SK-N-SH treated with all-trans-retinoic acid at 6 μM for 48 hours (cell line): Measurements from ENCODE around the gene CFAP74.

Experiments
- ATAC-seq: fragments of 200-7000 bp; cut with Tn5 transposase; 3 replicates; pipeline ENCODE4 v1.9.1; 2020; ENCODE audit warnings: mild to moderate bottlenecking, moderate library complexity
- BACH2 ChIP-seq: fragments of 250-450 bp; sonication (Bioruptor Pico); IDR thresholded peaks from 2 replicates; pipeline ENCODE4 v1.9.0; 2021; ENCODE audit warnings: mild to moderate bottlenecking, borderline replicate concordance
- CREB5 ChIP-seq: fragments of 250-450 bp; sonication (Bioruptor Pico); IDR thresholded peaks from 2 replicates; pipeline ENCODE4 v1.5.1; 2020; ENCODE audit warnings: low read depth, mild to moderate bottlenecking, moderate library complexity
- CSDC2 ChIP-seq: fragments of 250-450 bp; sonication (Bioruptor Pico); IDR thresholded peaks from 2 replicates; pipeline ENCODE4 v1.5.0; 2020; ENCODE audit warnings: mild to moderate bottlenecking, moderate library complexity
- CSRNP3 ChIP-seq: fragments of 250-450 bp; sonication (Bioruptor Pico); IDR thresholded peaks from 2 replicates; pipeline ENCODE4 v1.5.1; 2021; ENCODE audit warnings: mild to moderate bottlenecking, moderate library complexity
- ESRRG ChIP-seq: fragments of 250-450 bp; sonication (Bioruptor Pico); IDR thresholded peaks from 2 replicates; pipeline ENCODE4 v1.6.1; 2021; ENCODE audit warnings: mild to moderate bottlenecking
- GLIS3 ChIP-seq: fragments of 250-450 bp; sonication (Bioruptor Pico); IDR thresholded peaks from 2 replicates; pipeline ENCODE4 v1.5.0; 2020; ENCODE audit warnings: mild to moderate bottlenecking, moderate library complexity
- ISL1 ChIP-seq: fragments of 250-450 bp; sonication (Bioruptor Pico); IDR thresholded peaks from 2 replicates; pipeline ENCODE4 v2.1.2; 2022; ENCODE audit warnings: mild to moderate bottlenecking, moderate library complexity
- OSR1 ChIP-seq: fragments of 250-450 bp; sonication (Bioruptor Pico); IDR thresholded peaks from 2 replicates; pipeline ENCODE4 v1.8.0; 2022; ENCODE audit warnings: moderate library complexity, mild to moderate bottlenecking, inconsistent platforms
- PATZ1 ChIP-seq: fragments of 250-450 bp; sonication (Bioruptor Pico); IDR thresholded peaks from 2 replicates; pipeline ENCODE4 v1.8.0; 2020; ENCODE audit warnings: mild to moderate bottlenecking, moderate library complexity, borderline replicate concordance
- POU6F1 ChIP-seq: fragments of 250-450 bp; sonication (Bioruptor Pico); IDR thresholded peaks from 2 replicates; pipeline ENCODE4 v1.8.0; 2021; ENCODE audit warnings: low read depth, mild to moderate bottlenecking, moderate library complexity, borderline replicate concordance
- PPARA ChIP-seq: fragments of 250-450 bp; sonication (Bioruptor Pico); IDR thresholded peaks from 2 replicates; pipeline ENCODE4 v1.5.0; 2020; ENCODE audit warnings: mild to moderate bottlenecking, borderline replicate concordance
- RARB ChIP-seq: fragments of 250-450 bp; sonication (Bioruptor Pico); IDR thresholded peaks from 2 replicates; pipeline ENCODE4 v1.8.0; 2021; ENCODE audit warnings: mild to moderate bottlenecking, moderate library complexity
- SNAI2 ChIP-seq: fragments of 250-450 bp; sonication (Bioruptor Pico); IDR thresholded peaks from 2 replicates; pipeline ENCODE4 v1.5.0; 2020; ENCODE audit warnings: mild to moderate bottlenecking, moderate library complexity
- TCF4 ChIP-seq: fragments of 250-450 bp; sonication (Bioruptor Pico); IDR thresholded peaks from 2 replicates; pipeline ENCODE4 v1.8.0; 2021; ENCODE audit warnings: mild to moderate bottlenecking, moderate library complexity, borderline replicate concordance
- TOX ChIP-seq: fragments of 250-450 bp; sonication (Bioruptor Pico); IDR thresholded peaks from 2 replicates; pipeline ENCODE4 v1.8.0; 2021; ENCODE audit warnings: mild to moderate bottlenecking, moderate library complexity, borderline replicate concordance
- TSHZ2 ChIP-seq: fragments of 250-450 bp; sonication (Bioruptor Pico); IDR thresholded peaks from 2 replicates; pipeline ENCODE4 v1.5.0; 2020; ENCODE audit warnings: mild to moderate bottlenecking, moderate library complexity
- ZFP30 ChIP-seq: fragments of 450-650 bp; formaldehyde crosslinking; IDR thresholded peaks from 2 replicates; pipeline ENCODE4 v1.5.0; 2022; ENCODE audit warnings: mild to moderate bottlenecking, moderate library complexity
- ZNF565 ChIP-seq: fragments of 450-650 bp; formaldehyde crosslinking; conservative IDR thresholded peaks from 2 replicates; pipeline ENCODE4 v1.5.0; 2020; ENCODE audit warnings: low read depth, mild to moderate bottlenecking, moderate library complexity
- ZNF70 ChIP-seq: fragments of 450-650 bp; formaldehyde crosslinking; IDR thresholded peaks from 2 replicates; pipeline ENCODE4 v1.5.0; 2020; ENCODE audit warnings: mild to moderate bottlenecking, moderate library complexity
- ZNF8 ChIP-seq: fragments of 450-650 bp; formaldehyde crosslinking; IDR thresholded peaks from 2 replicates; pipeline ENCODE4 v1.5.0; 2020; ENCODE audit warnings: mild to moderate bottlenecking, moderate library complexity

The CFAP74 gene

GRCh38 chr1:2041887-2042286, 38.3 kb upstream of the CFAP74 start:
- no peak for TF ChIP-seq OSR1 (CRISPR knock-in tag)
- no peak for TF ChIP-seq RARB (CRISPR knock-in tag)
- no peak for TF ChIP-seq PATZ1
- no peak for TF ChIP-seq ZFP30 (CRISPR knock-in tag)
- TF ChIP-seq ESRRG: no peak
- no peak for ATAC-seq

- no peak for ATAC-seq
- TF ChIP-seq CSRNP3 (CRISPR knock-in tag) (no peak), CREB5 (CRISPR knock-in tag) (no peak)
These were observed 37.7 kb upstream of the CFAP74 start for GRCh38 chr1:2041305-2041704.

GRCh38 chr1:2039251-2039650, 35.7 kb upstream of the CFAP74 start:
- ATAC-seq: no peak
- TF ChIP-seq ISL1 (CRISPR knock-in tag) (no peak), ESRRG (no peak), CSRNP3 (CRISPR knock-in tag) (no peak), BACH2 (CRISPR knock-in tag) (no peak), CREB5 (CRISPR knock-in tag) (no peak), POU6F1 (CRISPR knock-in tag) (no peak), ZNF565 (CRISPR knock-in tag) (no peak), GLIS3 (CRISPR knock-in tag) (no peak), CSDC2 (CRISPR knock-in tag) (no peak), ZNF8 (CRISPR knock-in tag) (no peak), SNAI2 (CRISPR knock-in tag) (no peak)

- no peak for ATAC-seq
- no peak for TF ChIP-seq CREB5 (CRISPR knock-in tag)
- no peak for TF ChIP-seq TSHZ2 (CRISPR knock-in tag)
- TF ChIP-seq ZNF8 (CRISPR knock-in tag): no peak
- TF ChIP-seq SNAI2 (CRISPR knock-in tag): no peak
- no peak for TF ChIP-seq ZNF565 (CRISPR knock-in tag)
- TF ChIP-seq TOX (CRISPR knock-in tag): no peak
- TF ChIP-seq GLIS3 (CRISPR knock-in tag): no peak
- no peak for TF ChIP-seq CSRNP3 (CRISPR knock-in tag)
- no peak for TF ChIP-seq ZFP30 (CRISPR knock-in tag)
- TF ChIP-seq TCF4 (CRISPR knock-in tag): no peak
- no peak for TF ChIP-seq ZNF70 (CRISPR knock-in tag)
- no peak for TF ChIP-seq ISL1 (CRISPR knock-in tag)
- no peak for TF ChIP-seq BACH2 (CRISPR knock-in tag)
- TF ChIP-seq PPARA (CRISPR knock-in tag): no peak
These were observed 34.6 kb upstream of the CFAP74 start for GRCh38 chr1:2038229-2038628.
